H9 (cell line): ENCODE data around the gene STK11. TPM values are rescaled to one million over a fixed set of nuclear protein-coding genes. Genes with fewer than 3 reads are reported as not detected.

Experiments used
- DNase-seq: peaks from one replicate; pipeline ENCODE4 v3.0.0-alpha.2; 2017
- H2AFZ ChIP-seq: one replicate; pipeline ENCODE4 v1.6.1; 2013; ENCODE audit warnings: mild to moderate bottlenecking, low read length, control low read depth, moderate library complexity
- H2AK5ac ChIP-seq: 2 replicates; pipeline ENCODE4 v1.6.1; 2013; ENCODE audit warnings: low read length, control low read depth, mixed read lengths; ENCODE audit not compliant: insufficient read length
- H2BK120ac ChIP-seq: one replicate; pipeline ENCODE4 v1.6.1; 2013; ENCODE audit warnings: low read depth, mild to moderate bottlenecking, low read length, control low read depth, inconsistent platforms; ENCODE audit not compliant: poor library complexity, severe bottlenecking
- H2BK12ac ChIP-seq: 2 replicates; pipeline ENCODE4 v1.6.1; 2013; ENCODE audit warnings: low read length, control low read depth, mixed read lengths, low read depth; ENCODE audit not compliant: insufficient read length
- H2BK15ac ChIP-seq: 2 replicates; pipeline ENCODE4 v1.6.1; 2013; ENCODE audit warnings: low read depth, low read length, control low read depth
- H2BK20ac ChIP-seq: one replicate; pipeline ENCODE4 v1.6.1; 2013; ENCODE audit warnings: low read depth, mild to moderate bottlenecking, low read length, control low read depth, inconsistent platforms; ENCODE audit not compliant: poor library complexity, severe bottlenecking
- H2BK5ac ChIP-seq: 2 replicates; pipeline ENCODE4 v1.6.1; 2013; ENCODE audit warnings: low read length, control low read depth, mixed read lengths; ENCODE audit not compliant: insufficient read length
- H3K14ac ChIP-seq: 2 replicates; pipeline ENCODE4 v1.6.1; 2013; ENCODE audit warnings: low read length, control low read depth; ENCODE audit not compliant: insufficient read depth
- H3K18ac ChIP-seq: 2 replicates; pipeline ENCODE4 v1.6.1; 2013; ENCODE audit warnings: low read depth, mild to moderate bottlenecking, mixed read lengths, low read length, control low read depth; ENCODE audit not compliant: insufficient read length
- H3K23ac ChIP-seq: 2 replicates; pipeline ENCODE4 v1.6.1; 2013; ENCODE audit warnings: low read length, control low read depth, mixed read lengths, low read depth; ENCODE audit not compliant: insufficient read length
- H3K23me2 ChIP-seq: 2 replicates; pipeline ENCODE4 v1.6.1; 2013; ENCODE audit warnings: low read depth, mild to moderate bottlenecking, mixed read lengths, low read length, control low read depth; ENCODE audit not compliant: insufficient read length, poor library complexity, severe bottlenecking
- H3K27ac ChIP-seq: 2 replicates; pipeline ENCODE4 v1.5.1; 2013; ENCODE audit warnings: low read length, control low read depth, mixed read lengths, low read depth; ENCODE audit not compliant: insufficient read length
- H3K27me3 ChIP-seq: 2 replicates; pipeline ENCODE4 v1.6.1; 2013; ENCODE audit warnings: low read length, control low read depth, inconsistent platforms; ENCODE audit not compliant: insufficient read depth
- H3K4ac ChIP-seq: 2 replicates; pipeline ENCODE4 v1.6.1; 2013; ENCODE audit warnings: low read depth, mild to moderate bottlenecking, control low read depth, inconsistent platforms, low read length, moderate library complexity
- H3K4me1 ChIP-seq: 2 replicates; pipeline ENCODE4 v1.6.1; 2013; ENCODE audit warnings: low read length, control low read depth, inconsistent platforms; ENCODE audit not compliant: insufficient read depth
- H3K4me2 ChIP-seq: 2 replicates; pipeline ENCODE4 v1.6.1; 2013; ENCODE audit warnings: low read length, control low read depth, mixed read lengths; ENCODE audit not compliant: insufficient read length, insufficient read depth
- H3K56ac ChIP-seq: 2 replicates; pipeline ENCODE4 v1.6.1; 2013; ENCODE audit warnings: low read depth, mild to moderate bottlenecking, mixed read lengths, low read length, control low read depth; ENCODE audit not compliant: insufficient read length
- H3K79me1 ChIP-seq: 2 replicates; pipeline ENCODE4 v1.6.1; 2013; ENCODE audit warnings: low read depth, mild to moderate bottlenecking, moderate library complexity, low read length, control low read depth, inconsistent platforms; ENCODE audit not compliant: insufficient read depth, poor library complexity, severe bottlenecking
- H3K79me2 ChIP-seq: 2 replicates; pipeline ENCODE4 v1.6.1; 2013; ENCODE audit warnings: low read length, control low read depth, inconsistent platforms; ENCODE audit not compliant: insufficient read depth
- H3K9ac ChIP-seq: 2 replicates; pipeline ENCODE4 v1.6.1; 2013; ENCODE audit warnings: low read length, control low read depth, mixed read lengths; ENCODE audit not compliant: insufficient read length; ENCODE audit errors: extremely low read depth
- H3K9me3 ChIP-seq: one replicate; pipeline ENCODE4 v1.6.1; 2013; ENCODE audit warnings: low read depth, low read length, inconsistent platforms; ENCODE audit not compliant: control insufficient read depth
- H3T11ph ChIP-seq: one replicate; pipeline ENCODE4 v1.6.1; 2013; ENCODE audit warnings: mild to moderate bottlenecking, low read length, control low read depth, inconsistent platforms
- H4K20me1 ChIP-seq: one replicate; pipeline ENCODE4 v1.6.1; 2013; ENCODE audit not compliant: control insufficient read depth, insufficient read length, insufficient read depth
- H4K5ac ChIP-seq: 2 replicates; pipeline ENCODE4 v1.6.1; 2013; ENCODE audit warnings: low read depth, mild to moderate bottlenecking, mixed read lengths, low read length, control low read depth; ENCODE audit not compliant: insufficient read length
- H4K8ac ChIP-seq: replicated peaks from 2 replicates; pipeline ENCODE4 v1.6.1; 2013; ENCODE audit warnings: low read length, control low read depth, mixed read lengths, low read depth; ENCODE audit not compliant: insufficient read length
- H4K91ac ChIP-seq: 2 replicates; pipeline ENCODE4 v1.6.1; 2013; ENCODE audit warnings: low read depth, mild to moderate bottlenecking, moderate library complexity, mixed read lengths, low read length, control low read depth; ENCODE audit not compliant: insufficient read length
- H3K27ac Mint-ChIP-seq, 3 experiments: 2 replicates in 2 of 3; 3 replicates in 1 of 3; pipeline ENCODE4 v1.8.0; 2020 to 2021; ENCODE audit warnings: mixed read lengths in 3 of 3, mild to moderate bottlenecking in 1 of 3, moderate library complexity in 1 of 3
- H3K27me3 Mint-ChIP-seq: 2 replicates; pipeline ENCODE4 v1.8.0; 2021; ENCODE audit warnings: low read depth, mild to moderate bottlenecking, moderate library complexity, mixed read lengths
- H3K36me3 Mint-ChIP-seq, 3 experiments: 2 replicates in 2 of 3; 3 replicates in 1 of 3; pipeline ENCODE4 v1.8.0; 2020 to 2021; ENCODE audit warnings: low read depth in 3 of 3, mixed read lengths in 3 of 3; ENCODE audit not compliant: insufficient read depth in 1 of 3
- H3K4me1 Mint-ChIP-seq, 2 experiments: 2 replicates each; pipeline ENCODE4 v1.8.0; 2020; ENCODE audit warnings: mixed read lengths in 2 of 2
- H3K4me3 Mint-ChIP-seq, 2 experiments: 2 replicates in 1 of 2; 3 replicates in 1 of 2; pipeline ENCODE4 v1.8.0; 2020 to 2021; ENCODE audit warnings: mild to moderate bottlenecking in 2 of 2, mixed read lengths in 2 of 2, moderate library complexity in 1 of 2
- H3K9me3 Mint-ChIP-seq, 2 experiments: 2 replicates in 1 of 2; 3 replicates in 1 of 2; pipeline ENCODE4 v1.8.0; 2020; ENCODE audit warnings: mild to moderate bottlenecking in 2 of 2, mixed read lengths in 2 of 2, moderate library complexity in 1 of 2
- CTCF ChIP-seq: fragments of 200-600 bp; sonication (generic); conservative IDR thresholded peaks from 3 replicates; pipeline ENCODE4 v1.8.0; 2021; ENCODE audit warnings: antibody characterized with exemption, mild to moderate bottlenecking
- WGBS: extraction: QIAGEN DNeasy Blood & Tissue Kit; methylation state at CpG from one replicate; pipeline ENCODE4 v1.1.7; 2013; ENCODE audit warnings: missing lambda C conversion rate, low lambda C conversion rate, mixed read lengths; ENCODE audit not compliant: insufficient read length; ENCODE audit errors: extremely low coverage; 5-methylcytosine and 5-hydroxymethylcytosine counted together
- total RNA-seq: library from RNA; stranded (reverse); gene quantifications from 2 replicates; pipeline ENCODE4 v1.2.1, GENCODE V29; 2021

The STK11 gene
- total RNA-seq, 1 experiment from 2014 or later: 74.3 TPM

GRCh38 chr19:1259206-1259875 is 53.8 kb downstream of the STK11 start:
- Histone ChIP-seq H2BK120ac (no peak overlapping the region), H2BK20ac (no peak overlapping the region), H3K79me1 (no peaks in the 10 kb centered on the region), H2AFZ (no peak overlapping the region), H2AK5ac (no peak overlapping the region), H3K4ac (no peak overlapping the region), H2BK12ac (no peak overlapping the region), H4K91ac (no peak overlapping the region), H3K9me3 (no peaks in the 10 kb centered on the region), H3K9ac (no peak overlapping the region), H3K27ac (no peak overlapping the region), H3K27me3 (no peaks in the 10 kb centered on the region), H3K23me2 (peaks cover 18% of the 10 kb centered on the region), H3K23ac (no peak overlapping the region), H2BK15ac (no peak overlapping the region), H4K20me1 (no peaks in the 10 kb centered on the region), H3K14ac (no peak overlapping the region), H3K4me2 (no peak overlapping the region), H3K56ac (no peak overlapping the region), H2BK5ac (no peak overlapping the region), H3T11ph (no peak overlapping the region), H3K4me1 (no peaks in the 10 kb centered on the region), H3K18ac (peak overlapping the region; percentile 36), H4K8ac (no peak overlapping the region), H3K79me2 (no peaks in the 10 kb centered on the region), H4K5ac (no peak overlapping the region)
- Mint-ChIP-seq H3K9me3 (no peaks in the 10 kb centered on the region; a peak in 2 of 5 replicates), H3K27me3 (no peaks in the 10 kb centered on the region; the same call in 1 of the 2 replicates), H3K27ac (peak overlapping the region; percentile 88 to 93 (median 90)), H3K36me3 (peaks cover 17 to 47% (median 39%) of the 10 kb centered on the region in 3 experiments), H3K4me3 (peak overlapping the region; percentile 34 to 66), H3K4me1 (peaks cover 44 to 56% of the 10 kb centered on the region in 2 experiments)
- WGBS: no CpG with 5 or more reads among the region's 17 CpGs
- peak; percentile 90 for DNase-seq
- no peak for TF ChIP-seq CTCF
